OCI-LY1 (cell line): Measurements from ENCODE around the gene MAP3K14.

Experiments used
- H2AFZ ChIP-seq: fragments of 200-600 bp; sonication (generic), shearing (Covaris generic); 2 replicates; pipeline ENCODE4 v1.6.0; 2014; ENCODE audit warnings: antibody characterized with exemption, mild to moderate bottlenecking, low read length
- H3F3A ChIP-seq: fragments of 200-600 bp; sonication (generic), shearing (Covaris generic); 2 replicates; pipeline ENCODE4 v1.6.0; 2014; ENCODE audit warnings: mild to moderate bottlenecking, antibody characterized with exemption, low read length, moderate library complexity; ENCODE audit not compliant: insufficient read depth
- H3K27ac ChIP-seq: fragments of 200-600 bp; sonication (generic); 2 replicates; pipeline ENCODE4 v1.5.1; 2014; ENCODE audit warnings: low read length, mixed run types, mild to moderate bottlenecking, low read depth; ENCODE audit not compliant: poor library complexity, severe bottlenecking
- H3K27me3 ChIP-seq: fragments of 200-600 bp; sonication (generic); 2 replicates; pipeline ENCODE4 v1.6.0; 2014; ENCODE audit warnings: antibody characterized with exemption, mild to moderate bottlenecking, low read length, moderate library complexity; ENCODE audit not compliant: insufficient read depth
- H3K36me3 ChIP-seq: fragments of 200-600 bp; sonication (generic); 2 replicates; pipeline ENCODE4 v1.6.1; 2014; ENCODE audit warnings: mild to moderate bottlenecking, antibody characterized with exemption, low read length, moderate library complexity, mixed read lengths; ENCODE audit not compliant: insufficient read depth
- H3K4me1 ChIP-seq: fragments of 200-600 bp; sonication (generic); 2 replicates; pipeline ENCODE4 v1.5.1; 2014; ENCODE audit warnings: mild to moderate bottlenecking, low read length, moderate library complexity; ENCODE audit not compliant: insufficient read depth, severe bottlenecking
- H3K4me2 ChIP-seq: fragments of 200-600 bp; sonication (generic), shearing (Covaris generic); 2 replicates; pipeline ENCODE4 v1.6.1; 2014; ENCODE audit warnings: low read length
- H3K4me3 ChIP-seq: fragments of 200-600 bp; sonication (generic); 2 replicates; pipeline ENCODE4 v1.5.1; 2014; ENCODE audit warnings: low read length, low read depth, mild to moderate bottlenecking, mixed read lengths; ENCODE audit not compliant: poor library complexity, severe bottlenecking
- H3K79me2 ChIP-seq: fragments of 200-600 bp; shearing (Covaris generic); 2 replicates; pipeline ENCODE4 v1.6.1; 2016; ENCODE audit warnings: mixed run types, low read length, mixed read lengths; ENCODE audit not compliant: insufficient read depth
- H3K9ac ChIP-seq: fragments of 200-600 bp; sonication (generic), shearing (Covaris generic); 2 replicates; pipeline ENCODE4 v1.6.1; 2014; ENCODE audit warnings: mild to moderate bottlenecking, low read length, mixed read lengths
- H3K9me2 ChIP-seq: fragments of 200-600 bp; sonication (generic), shearing (Covaris generic); 2 replicates; pipeline ENCODE4 v1.6.1; 2014; ENCODE audit warnings: low read depth, mild to moderate bottlenecking, low read length, mixed read lengths
- H3K9me3 ChIP-seq: fragments of 200-600 bp; shearing (Covaris generic); 2 replicates; pipeline ENCODE4 v1.6.1; 2014; ENCODE audit warnings: low read length, mixed read lengths
- H4K20me1 ChIP-seq: fragments of 200-600 bp; sonication (generic), shearing (Covaris generic); 2 replicates; pipeline ENCODE4 v1.6.0; 2016; ENCODE audit warnings: mild to moderate bottlenecking, low read length; ENCODE audit not compliant: insufficient read depth
- CTCF ChIP-seq: fragments of 200-600 bp; sonication (generic), shearing (Covaris generic); IDR thresholded peaks from 2 replicates; pipeline ENCODE4 v1.5.1; 2017; ENCODE audit warnings: mild to moderate bottlenecking, antibody characterized with exemption, low read length, moderate library complexity, mixed read lengths
- EZH2 ChIP-seq: fragments of 200-600 bp; sonication (generic), shearing (Covaris generic); IDR thresholded peaks from 2 replicates; pipeline ENCODE4 v1.8.0; 2017; ENCODE audit warnings: borderline replicate concordance, mixed run types, mild to moderate bottlenecking, antibody characterized with exemption, low read length, moderate library complexity, mixed read lengths

MAP3K14 gene

GRCh38 chr17:45244725-45245656 is 71.8 kb downstream of the MAP3K14 start:
- H2AFZ ChIP-seq = no peak overlapping the region
- H3K9me3 ChIP-seq = no peaks in the 10 kb centered on the region
- no peak overlapping the region for H3K27ac ChIP-seq
- no peaks in the 10 kb centered on the region for H3K79me2 ChIP-seq
- H3K9ac ChIP-seq = no peak overlapping the region
- H3F3A ChIP-seq = no peaks in the 10 kb centered on the region
- H4K20me1 ChIP-seq = no peaks in the 10 kb centered on the region
- no peaks in the 10 kb centered on the region for H3K9me2 ChIP-seq
- H3K4me2 ChIP-seq = no peak overlapping the region
- H3K27me3 ChIP-seq = no peaks in the 10 kb centered on the region
- no peak overlapping the region for H3K4me3 ChIP-seq
- no peak for TF ChIP-seq CTCF
- no peak for TF ChIP-seq EZH2
- peaks cover 17% of the 10 kb centered on the region for H3K4me1 ChIP-seq
- peaks cover 22% of the 10 kb centered on the region for H3K36me3 ChIP-seq

- Histone ChIP-seq H4K20me1 (no peaks in the 10 kb centered on the region), H3K9me3 (no peaks in the 10 kb centered on the region), H3K27ac (no peak overlapping the region), H3K27me3 (no peaks in the 10 kb centered on the region), H3K79me2 (no peaks in the 10 kb centered on the region), H3K9ac (no peak overlapping the region), H3K36me3 (peaks cover 16% of the 10 kb centered on the region; the same call in 1 of the 2 replicates), H2AFZ (no peak overlapping the region), H3K4me1 (peaks cover 13% of the 10 kb centered on the region), H3F3A (no peaks in the 10 kb centered on the region), H3K4me2 (no peak overlapping the region), H3K9me2 (no peaks in the 10 kb centered on the region), H3K4me3 (no peak overlapping the region)
- TF ChIP-seq CTCF = no peak
Measured at GRCh38 chr17:45243750-45244149, 73.1 kb downstream of the MAP3K14 start.

- no peaks in the 10 kb centered on the region for H3K9me2 ChIP-seq
- no peak overlapping the region for H3K4me3 ChIP-seq
- no peak overlapping the region for H2AFZ ChIP-seq
- no peak overlapping the region for H3K27ac ChIP-seq
- H3K79me2 ChIP-seq = no peaks in the 10 kb centered on the region
- H3K9ac ChIP-seq = no peak overlapping the region
- no peak overlapping the region for H3K4me2 ChIP-seq
- H3K36me3 ChIP-seq = peaks cover 16% of the 10 kb centered on the region; the same call in 1 of the 2 replicates
- no peaks in the 10 kb centered on the region for H4K20me1 ChIP-seq
- H3K4me1 ChIP-seq = peaks cover 8% of the 10 kb centered on the region
- H3K9me3 ChIP-seq = no peaks in the 10 kb centered on the region
- no peaks in the 10 kb centered on the region for H3F3A ChIP-seq
- no peaks in the 10 kb centered on the region for H3K27me3 ChIP-seq
- TF ChIP-seq EZH2 (no peak), CTCF (no peak)
Measured at GRCh38 chr17:45242029-45242414, 74.8 kb downstream of the MAP3K14 start.
